H1 (cell line): ENCODE results near the gene HS3ST6. TPM values are rescaled to one million over a fixed set of nuclear protein-coding genes. Genes with fewer than 3 reads are reported as not detected.
"Not testable (repeated sequence)": the region's sequence is repeated elsewhere in the genome, so short reads cannot be mapped to it uniquely, and the experiment has no call there.

Experiments used
- CTCF ChIA-PET: fragments of 300-600 bp; sonication (Branson Sonifier 250); formaldehyde crosslinking; loops from one replicate; lab custom pipeline; 2021; ENCODE audit not compliant: partially characterized antibody; lab: Charles Lee
- POLR2A ChIA-PET: fragments of 300-600 bp; sonication (Branson Sonifier 250); formaldehyde crosslinking; loops from one replicate; lab custom pipeline; 2021; ENCODE audit warnings: inconsistent platforms; ENCODE audit not compliant: partially characterized antibody; lab: Charles Lee
- DNase-seq, 2 experiments: peaks; one replicate each; pipeline versions ENCODE4 v3.0.0 to v3.0.0-alpha.2; 2010 to 2022; ENCODE audit warnings: low spot score in 2 of 2, low read depth in 1 of 2, mixed read lengths in 1 of 2
- FAIRE-seq: peaks from 2 replicates; lab custom pipeline; 2011; peaks lifted over from hg19 to GRCh38; lab: Jason Lieb, UNC
- H2AFZ ChIP-seq: 2 replicates; pipeline ENCODE4 v1.8.1; 2012; ENCODE audit warnings: low read length, inconsistent platforms
- H2AK5ac ChIP-seq: 2 replicates; pipeline ENCODE4 v1.6.1; 2013; ENCODE audit warnings: low read depth, low read length
- H2BK120ac ChIP-seq: replicated peaks from 2 replicates; pipeline ENCODE3; 2013; ENCODE audit warnings: low read depth, low read length, inconsistent platforms
- H2BK12ac ChIP-seq: 2 replicates; pipeline ENCODE4 v1.6.1; 2013; ENCODE audit warnings: low read depth, low read length
- H2BK15ac ChIP-seq: 2 replicates; pipeline ENCODE4 v1.6.1; 2013; ENCODE audit warnings: low read length
- H2BK20ac ChIP-seq: 2 replicates; pipeline ENCODE4 v1.6.1; 2013; ENCODE audit warnings: low read length
- H2BK5ac ChIP-seq: 2 replicates; pipeline ENCODE4 v1.6.1; 2013; ENCODE audit warnings: low read depth, low read length
- H3K14ac ChIP-seq: 2 replicates; pipeline ENCODE4 v1.6.1; 2013; ENCODE audit warnings: inconsistent platforms; ENCODE audit not compliant: insufficient read length
- H3K18ac ChIP-seq: 2 replicates; pipeline ENCODE4 v1.6.1; 2013; ENCODE audit warnings: low read length; ENCODE audit errors: extremely low read depth
- H3K23ac ChIP-seq: 2 replicates; pipeline ENCODE4 v1.6.1; 2013; ENCODE audit warnings: inconsistent platforms; ENCODE audit not compliant: insufficient read length
- H3K23me2 ChIP-seq: 2 replicates; pipeline ENCODE4 v1.6.1; 2013; ENCODE audit warnings: low read depth, low read length
- H3K27ac ChIP-seq: 2 replicates; pipeline ENCODE4 v1.6.1; 2011; ENCODE audit warnings: low read depth, low read length, inconsistent platforms
- H3K27me3 ChIP-seq, 4 experiments: replicated peaks in 1 of 4; 1 replicate in 1 of 4; 2 replicates in 3 of 4; pipeline versions ENCODE4 v1.6.1 to v1.8.1; 2011 to 2013; ENCODE audit warnings: low read length in 3 of 4, mild to moderate bottlenecking in 3 of 4, inconsistent platforms in 2 of 4, mixed read lengths in 2 of 4, moderate library complexity in 1 of 4; ENCODE audit not compliant: control insufficient read depth in 3 of 4, insufficient read depth in 3 of 4; ENCODE audit errors: extremely low read depth in 1 of 4
- H3K36me3 ChIP-seq, 4 experiments: 2 replicates each; pipeline versions ENCODE4 v1.6.1 to v1.8.1; 2011 to 2013; ENCODE audit warnings: mild to moderate bottlenecking in 4 of 4, low read length in 3 of 4, moderate library complexity in 2 of 4, control low read depth in 1 of 4, inconsistent platforms in 1 of 4; ENCODE audit not compliant: insufficient read depth in 4 of 4, control insufficient read depth in 2 of 4
- H3K4ac ChIP-seq: replicated peaks from 2 replicates; pipeline ENCODE3; 2013; ENCODE audit warnings: low read length, low read depth, mixed read lengths, inconsistent platforms; ENCODE audit not compliant: insufficient read length
- H3K4me1 ChIP-seq, 4 experiments: replicated peaks in 1 of 4; 1 replicate in 1 of 4; 2 replicates in 3 of 4; pipeline versions ENCODE4 v1.6.1 to v1.8.1; 2011 to 2013; ENCODE audit warnings: low read length in 3 of 4, inconsistent platforms in 2 of 4, mixed read lengths in 1 of 4; ENCODE audit not compliant: insufficient read depth in 4 of 4, control insufficient read depth in 3 of 4
- H3K4me2 ChIP-seq, 2 experiments: 2 replicates each; pipeline versions ENCODE4 v1.6.1 to v1.8.1; 2011 to 2013; ENCODE audit warnings: low read depth in 2 of 2, low read length in 2 of 2, control low read depth in 1 of 2, inconsistent platforms in 1 of 2, mild to moderate bottlenecking in 1 of 2; ENCODE audit not compliant: insufficient read depth in 1 of 2
- H3K4me3 ChIP-seq, 4 experiments: fragments of 200-600, 300-600 bp in 1 of 4; sonication (generic), shearing (Covaris generic), sonication (Bioruptor Twin) in 1 of 4; 2 replicates each; pipeline versions ENCODE4 v1.5.1 to v1.8.1; 2011 to 2016; ENCODE audit warnings: low read length in 4 of 4, low read depth in 3 of 4, control low read depth in 2 of 4, inconsistent platforms in 2 of 4, mild to moderate bottlenecking in 2 of 4, mixed read lengths in 1 of 4, moderate library complexity in 1 of 4; ENCODE audit not compliant: insufficient read depth in 2 of 4; ENCODE audit errors: extremely low read depth in 1 of 4
- H3K56ac ChIP-seq: replicated peaks from 2 replicates; pipeline ENCODE3; 2013; ENCODE audit warnings: low read depth, mild to moderate bottlenecking, mixed read lengths, low read length, inconsistent platforms; ENCODE audit not compliant: insufficient read length
- H3K79me1 ChIP-seq: 2 replicates; pipeline ENCODE4 v1.6.1; 2013; ENCODE audit warnings: low read depth, low read length, control low read depth
- H3K79me2 ChIP-seq, 2 experiments: 2 replicates each; pipeline versions ENCODE4 v1.6.1 to v1.8.1; 2012 to 2013; ENCODE audit warnings: low read length in 2 of 2, mild to moderate bottlenecking in 2 of 2, inconsistent platforms in 1 of 2; ENCODE audit not compliant: insufficient read depth in 2 of 2, control insufficient read depth in 1 of 2
- H3K9ac ChIP-seq, 4 experiments: replicated peaks in 1 of 4; 1 replicate in 1 of 4; 2 replicates in 3 of 4; pipeline versions ENCODE4 v1.6.1 to v1.8.1; 2011 to 2013; ENCODE audit warnings: low read depth in 3 of 4, low read length in 3 of 4, control low read depth in 2 of 4, mild to moderate bottlenecking in 2 of 4, moderate library complexity in 2 of 4, inconsistent platforms in 1 of 4; ENCODE audit errors: extremely low read depth in 1 of 4
- H3K9me3 ChIP-seq, 2 experiments: 2 replicates each; pipeline versions ENCODE4 v1.6.1 to v1.8.1; 2012 to 2013; ENCODE audit warnings: mild to moderate bottlenecking in 2 of 2, moderate library complexity in 2 of 2, control low read depth in 1 of 2, inconsistent platforms in 1 of 2, low read depth in 1 of 2, low read length in 1 of 2, mixed read lengths in 1 of 2; ENCODE audit not compliant: insufficient read depth in 2 of 2
- H4K20me1 ChIP-seq, 2 experiments: replicated peaks in 1 of 2; 2 replicates each; pipeline versions ENCODE3 to v1.8.1; 2011 to 2013; ENCODE audit warnings: inconsistent platforms in 2 of 2, low read length in 2 of 2, mild to moderate bottlenecking in 1 of 2; ENCODE audit not compliant: insufficient read depth in 2 of 2, control insufficient read depth in 1 of 2
- H4K5ac ChIP-seq: 2 replicates; pipeline ENCODE4 v1.6.1; 2013; ENCODE audit warnings: low read length, low read depth, mixed read lengths, inconsistent platforms; ENCODE audit not compliant: insufficient read length
- H4K8ac ChIP-seq: 2 replicates; pipeline ENCODE4 v1.8.0; 2013; ENCODE audit warnings: mild to moderate bottlenecking, moderate library complexity, low read length, inconsistent platforms; ENCODE audit not compliant: insufficient read depth; ENCODE audit errors: extremely low read depth
- H4K91ac ChIP-seq: replicated peaks from 2 replicates; pipeline ENCODE3; 2013; ENCODE audit warnings: low read length, mixed read lengths, inconsistent platforms; ENCODE audit not compliant: insufficient read length
- CTBP2 ChIP-seq: IDR thresholded peaks from 2 replicates; pipeline ENCODE4 v1.7.0; 2011; ENCODE audit warnings: borderline replicate concordance, mild to moderate bottlenecking, moderate library complexity, mixed read lengths, low read length; ENCODE audit not compliant: insufficient read depth, insufficient read length
- CTCF ChIP-seq, 3 experiments: IDR thresholded peaks; 1 replicate in 2 of 3; 2 replicates in 1 of 3; pipeline versions ENCODE4 v1.5.1 to v1.6.1; 2011; ENCODE audit warnings: low read length in 3 of 3, mild to moderate bottlenecking in 3 of 3, inconsistent platforms in 2 of 3, low read depth in 1 of 3, moderate library complexity in 1 of 3; ENCODE audit not compliant: insufficient read depth in 1 of 3; ENCODE audit errors: control extremely low read depth in 1 of 3
- EZH2 ChIP-seq: fragments of 200-600 bp; sonication (generic); IDR thresholded peaks from 2 replicates; pipeline ENCODE4 v1.7.1; 2012; ENCODE audit warnings: low read depth, mild to moderate bottlenecking, moderate library complexity, low read length, inconsistent platforms; ENCODE audit not compliant: severe bottlenecking
- FOSL1 ChIP-seq: IDR thresholded peaks from 2 replicates; pipeline ENCODE4 v1.6.1; 2011; ENCODE audit warnings: mild to moderate bottlenecking, low read depth, low read length, moderate library complexity; ENCODE audit not compliant: insufficient read depth
- GABPA ChIP-seq: IDR thresholded peaks from 2 replicates; pipeline ENCODE4 v1.6.1; 2011; ENCODE audit warnings: mild to moderate bottlenecking, low read length, moderate library complexity, borderline replicate concordance; ENCODE audit not compliant: insufficient read depth
- HDAC6 ChIP-seq: IDR thresholded peaks from one replicate; pipeline ENCODE4 v1.7.1; 2012; ENCODE audit warnings: low read depth, mild to moderate bottlenecking, inconsistent platforms, low read length, moderate library complexity
- SP4 ChIP-seq: IDR thresholded peaks from 2 replicates; pipeline ENCODE4 v1.6.1; 2012; ENCODE audit warnings: low read length, inconsistent platforms
- TEAD4 ChIP-seq: IDR thresholded peaks from 2 replicates; pipeline ENCODE4 v1.6.1; 2012; ENCODE audit warnings: low read depth, low read length, inconsistent platforms, mixed read lengths
- WGBS, 2 experiments: shearing (Covaris generic) in 1 of 2; methylation state at CpG; one replicate each; pipeline versions ENCODE4 v1.1.6 to v1.1.7; 2013 to 2015; ENCODE audit warnings: low lambda C conversion rate in 2 of 2, mixed read lengths in 2 of 2, inconsistent platforms in 1 of 2, low coverage in 1 of 2, missing lambda C conversion rate in 1 of 2; ENCODE audit not compliant: insufficient replicate concordance in 2 of 2, insufficient coverage in 1 of 2, insufficient read length in 1 of 2; ENCODE audit errors: extremely low coverage in 1 of 2, missing lambda C conversion rate in 1 of 2; 5-methylcytosine and 5-hydroxymethylcytosine counted together
- polyA plus RNA-seq, 7 experiments: library from polyadenylated mRNA; depleted of rRNA in 3 of 7; stranded (reverse) in 5 of 7; unstranded in 2 of 7; fragments of >200 nt in 5 of 7; fragments of 200-250 nt in 2 of 7; gene quantifications; 1 replicate in 5 of 7; 2 replicates in 1 of 7; 4 replicates in 1 of 7; pipeline versions ENCODE4 v1.2.1 to v1.2.3, GENCODE V29; 2011 to 2013; ENCODE audit warnings: missing spikeins in 2 of 7, mixed read lengths in 2 of 7
- total RNA-seq: library from RNA; stranded (reverse); fragmentation: NEBNext Ultra II Directional; extraction: Animal tissue kit (Norgen Biotek cat#: 25700); gene quantifications from 2 replicates; pipeline ENCODE4 v1.2.1, GENCODE V29; 2021

Gene HS3ST6
- total and polyA plus RNA-seq, 2 of the 8 experiments (the other 6 are each of a cell fraction or from before 2014, with no cell fraction given): 0.36 to 0.39 TPM

DNA sequence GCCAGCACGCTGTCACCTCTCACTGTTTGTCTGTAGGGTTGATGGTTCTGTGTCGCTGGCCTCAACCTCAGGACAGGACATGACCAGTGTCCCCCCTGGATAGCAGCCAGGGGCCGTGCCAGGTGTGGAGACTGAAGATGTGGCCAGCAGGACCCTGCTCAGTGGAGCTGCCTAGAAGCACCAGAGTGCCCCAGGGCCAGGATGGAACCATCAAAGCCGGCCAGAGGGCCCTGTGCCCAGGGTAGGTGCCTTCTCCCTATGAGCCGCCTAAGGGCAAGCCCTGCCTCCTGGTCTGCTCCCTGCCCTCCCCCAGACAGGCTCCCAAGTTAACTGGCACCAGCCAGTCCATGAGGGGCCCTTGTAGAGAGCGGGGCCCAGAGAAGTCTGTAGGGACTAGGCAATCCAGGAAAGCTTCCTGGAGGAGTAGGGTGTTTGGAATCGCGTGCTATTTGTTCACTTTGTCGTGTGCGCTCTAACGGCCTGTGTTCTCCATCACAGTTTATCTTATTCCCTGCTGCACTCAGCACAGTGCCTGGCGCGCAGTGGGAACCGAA lies 40.6 kb upstream of the HS3ST6 start (continued):
- no peak for TF ChIP-seq CTCF (IDR thresholded peaks at IDR 0.05; ENCODE audit: control extremely low read depth in 1 of 3, insufficient read depth in 1 of 3, low read depth in 1 of 3, low read length in 3 of 3)
- TF ChIP-seq HDAC6: no peak
- TF ChIP-seq EZH2: no peak
- TF ChIP-seq FOSL1: no peak
- no peak for TF ChIP-seq GABPA
- no peak for TF ChIP-seq TEAD4
- no peak for TF ChIP-seq SP4
- TF ChIP-seq CTBP2: no peak
- TF ChIP-seq, all 59 proteins: peak for 0

DNA sequence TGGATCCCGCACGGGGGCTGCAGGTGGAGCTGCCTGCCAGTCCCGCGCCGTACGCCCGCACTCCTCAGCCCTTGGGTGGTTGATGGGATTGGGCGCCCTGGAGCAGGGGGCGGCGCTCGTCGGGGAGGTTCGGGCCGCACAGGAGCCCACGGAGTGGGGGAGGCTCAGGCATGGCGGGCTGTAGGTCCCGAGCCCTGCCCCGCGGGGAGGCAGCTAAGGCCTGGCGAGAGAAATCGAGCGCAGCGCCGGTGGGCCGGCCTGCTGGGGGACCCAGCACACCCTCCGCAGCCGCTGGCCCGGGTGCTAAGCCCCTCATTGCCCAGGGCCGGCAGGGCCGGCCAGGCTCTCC lies 39.9 kb upstream of the HS3ST6 start:
- H3K27me3 ChIP-seq, H3K14ac ChIP-seq, H4K5ac ChIP-seq, H3K27ac ChIP-seq, H3K9me3 ChIP-seq, H3K79me1 ChIP-seq, DNase-seq, H2AK5ac ChIP-seq, H2BK5ac ChIP-seq, H2BK20ac ChIP-seq, H3K4me2 ChIP-seq, H3K18ac ChIP-seq, H2BK120ac ChIP-seq, H3K23ac ChIP-seq, H2BK12ac ChIP-seq, H3K23me2 ChIP-seq, H3K4ac ChIP-seq, H2BK15ac ChIP-seq, H4K91ac ChIP-seq, H2AFZ ChIP-seq, H4K8ac ChIP-seq, H3K4me3 ChIP-seq, H4K20me1 ChIP-seq, H3K56ac ChIP-seq, H3K9ac ChIP-seq, FAIRE-seq: not testable (repeated sequence)
- ChIA-PET CTCF (interaction anchor here (1.1 to 1.8 kb wide), 3 partner anchors 13 to 20 kb away, joined by 3 to 8 read pairs (median 4); partner anchors contain the start of gene TBL3), POLR2A (interaction anchor here (1.3 to 19.8 kb wide), 6 partner anchors 9 to 197 kb away, joined by 4 to 736 read pairs (median 58); partner anchors contain the start of genes GFER, MSRB1, NME3 and NOXO1)
- H3K79me2 ChIP-seq: peaks cover 0 to 14% of the 10 kb centered on the region in 2 experiments; a peak in 2 of 4 replicates
- H3K4me1 ChIP-seq: peaks cover 0 to 12% (median under 1%) of the 10 kb centered on the region in 4 experiments; a peak in 4 of 7 replicates
- 90% methylated on average over 12 of the region's 30 CpGs; no CpG with 5 or more reads in 1 of the 2 experiments for WGBS, 2 experiments
- peaks cover 10 to 23% (median 19%) of the 10 kb centered on the region in 4 experiments for H3K36me3 ChIP-seq
